Neural progenitor cell (in vitro differentiated cells): ENCODE measurements around the gene HS6ST3. TPM values are rescaled to one million over a fixed set of nuclear protein-coding genes. Genes with fewer than 3 reads are reported as not detected.
A peak's percentile ranks its signal among the peaks of the same experiment; 100 is the strongest.
"Not testable (repeated sequence)": the region's sequence is repeated elsewhere in the genome, so short reads cannot be mapped to it uniquely, and the experiment has no call there.

Experiments used
- DNase-seq: peaks from one replicate; pipeline ENCODE4 v3.0.0-alpha.2; 2016; ENCODE audit warnings: low spot score
- H2AFZ ChIP-seq: fragments of 200-600 bp; sonication (generic); replicated peaks from 2 replicates; pipeline ENCODE4 v1.6.1; 2016; ENCODE audit warnings: antibody characterized with exemption
- H3F3A ChIP-seq: fragments of 200-600 bp; sonication (generic); 2 replicates; pipeline ENCODE4 v1.6.1; 2016; ENCODE audit warnings: antibody characterized with exemption, low read depth
- H3K27ac ChIP-seq: fragments of 200-600 bp; sonication (generic); 2 replicates; pipeline ENCODE4 v1.5.1; 2016; ENCODE audit warnings: mild to moderate bottlenecking
- H3K27me3 ChIP-seq: fragments of 200-600 bp; sonication (generic); 2 replicates; pipeline ENCODE4 v1.6.1; 2016; ENCODE audit warnings: mild to moderate bottlenecking, moderate library complexity
- H3K36me3 ChIP-seq: fragments of 200-600 bp; sonication (generic); 2 replicates; pipeline ENCODE4 v1.5.1; 2016
- H3K4me1 ChIP-seq: fragments of 200-600 bp; sonication (generic); 2 replicates; pipeline ENCODE4 v1.6.1; 2016; ENCODE audit warnings: mixed run types
- H3K4me2 ChIP-seq: fragments of 200-600 bp; sonication (generic); 2 replicates; pipeline ENCODE4 v1.6.1; 2016
- H3K4me3 ChIP-seq: fragments of 200-600 bp; sonication (generic); 2 replicates; pipeline ENCODE4 v1.5.1; 2016
- H3K79me2 ChIP-seq: fragments of 200-600 bp; sonication (generic); 2 replicates; pipeline ENCODE4 v1.6.1; 2016; ENCODE audit warnings: low read depth
- H3K9ac ChIP-seq: fragments of 200-600 bp; sonication (generic); 2 replicates; pipeline ENCODE4 v1.6.1; 2016
- H3K9me3 ChIP-seq: fragments of 200-600 bp; sonication (generic); 2 replicates; pipeline ENCODE4 v1.5.1; 2016; ENCODE audit warnings: low read depth
- H4K20me1 ChIP-seq: fragments of 200-600 bp; sonication (generic); 2 replicates; pipeline ENCODE4 v1.6.1; 2016; ENCODE audit warnings: low read depth
- H3K27ac Mint-ChIP-seq: 3 replicates; pipeline ENCODE4 v1.8.0; 2021; ENCODE audit warnings: mixed read lengths
- H3K27me3 Mint-ChIP-seq: 2 replicates; pipeline ENCODE4 v1.8.0; 2022; ENCODE audit warnings: low read depth, mild to moderate bottlenecking, inconsistent platforms, moderate library complexity, mixed read lengths; ENCODE audit not compliant: insufficient read depth
- H3K36me3 Mint-ChIP-seq: 3 replicates; pipeline ENCODE4 v1.8.0; 2021; ENCODE audit warnings: mixed read lengths
- H3K4me1 Mint-ChIP-seq: 3 replicates; pipeline ENCODE4 v1.8.0; 2021; ENCODE audit warnings: mixed read lengths
- H3K4me3 Mint-ChIP-seq: 3 replicates; pipeline ENCODE4 v1.8.0; 2021; ENCODE audit warnings: mild to moderate bottlenecking, moderate library complexity, mixed read lengths
- H3K9me3 Mint-ChIP-seq: 3 replicates; pipeline ENCODE4 v1.8.0; 2020; ENCODE audit warnings: mixed read lengths
- CTCF ChIP-seq: fragments of 200-600 bp; sonication (generic); IDR thresholded peaks from 2 replicates; pipeline ENCODE4 v1.5.1; 2017; ENCODE audit warnings: antibody characterized with exemption, mild to moderate bottlenecking
- EZH2 ChIP-seq: fragments of 200-600 bp; sonication (generic); IDR thresholded peaks from 2 replicates; pipeline ENCODE4 v1.6.1; 2017; ENCODE audit warnings: antibody characterized with exemption, mild to moderate bottlenecking, moderate library complexity
- EZH2phosphoT487 ChIP-seq: fragments of 200-600 bp; sonication (generic); IDR thresholded peaks from 2 replicates; pipeline ENCODE4 v1.6.1; 2017; ENCODE audit warnings: antibody characterized with exemption
- total RNA-seq: library from RNA; depleted of rRNA; stranded (reverse); fragments of >200 nt; gene quantifications from 2 replicates; pipeline ENCODE4 v1.2.3, GENCODE V29; 2015; ENCODE audit warnings: low replicate concordance

Gene HS6ST3
- total RNA-seq, 1 donor from 2014 or later, result 0.39 TPM

GRCh38 chr13:96112936-96113335, 23.0 kb downstream of the HS6ST3 start:
- Histone ChIP-seq H3K27me3 (no peaks in the 10 kb centered on the region), H2AFZ (no peak overlapping the region), H3K36me3 (no peaks in the 10 kb centered on the region), H4K20me1 (no peaks in the 10 kb centered on the region), H3K79me2 (no peaks in the 10 kb centered on the region), H3K27ac (no peak overlapping the region), H3K4me3 (no peak overlapping the region), H3K4me2 (no peak overlapping the region), H3K9me3 (no peaks in the 10 kb centered on the region), H3F3A (no peaks in the 10 kb centered on the region), H3K4me1 (no peaks in the 10 kb centered on the region), H3K9ac (no peak overlapping the region)
- Mint-ChIP-seq H3K27me3 (no peaks in the 10 kb centered on the region), H3K36me3 (no peaks in the 10 kb centered on the region), H3K27ac (no peak overlapping the region), H3K9me3 (peaks cover 16% of the 10 kb centered on the region), H3K4me3 (no peak overlapping the region), H3K4me1 (no peaks in the 10 kb centered on the region)
- no peak for TF ChIP-seq EZH2
- no peak for TF ChIP-seq EZH2phosphoT487
- no peak for TF ChIP-seq CTCF
- DNase-seq, result no peak

- not testable (repeated sequence) for H3K4me1 Mint-ChIP-seq, H3K4me3 Mint-ChIP-seq, H3K27me3 Mint-ChIP-seq, H3F3A ChIP-seq, H3K4me1 ChIP-seq, H3K9me3 ChIP-seq, H3K79me2 ChIP-seq, H3K27me3 ChIP-seq, H3K36me3 ChIP-seq, H3K36me3 Mint-ChIP-seq, H3K27ac ChIP-seq, H3K27ac Mint-ChIP-seq, H3K9ac ChIP-seq, H3K4me3 ChIP-seq, DNase-seq, H4K20me1 ChIP-seq, H2AFZ ChIP-seq, H3K9me3 Mint-ChIP-seq, H3K4me2 ChIP-seq
Measured at GRCh38 chr13:96115368-96115767, 25.5 kb downstream of the HS6ST3 start.

- Histone ChIP-seq H3K9me3 (no peaks in the 10 kb centered on the region), H3K36me3 (no peaks in the 10 kb centered on the region), H3F3A (no peaks in the 10 kb centered on the region), H3K27ac (no peak overlapping the region), H2AFZ (peak overlapping the region; percentile 42), H3K79me2 (no peaks in the 10 kb centered on the region), H3K4me3 (no peak overlapping the region), H4K20me1 (no peaks in the 10 kb centered on the region), H3K4me2 (no peak overlapping the region), H3K27me3 (no peaks in the 10 kb centered on the region), H3K9ac (no peak overlapping the region), H3K4me1 (no peaks in the 10 kb centered on the region)
- no peaks in the 10 kb centered on the region for H3K27me3 Mint-ChIP-seq
- no peak overlapping the region for H3K4me3 Mint-ChIP-seq
- DNase-seq, result no peak
- no peaks in the 10 kb centered on the region for H3K9me3 Mint-ChIP-seq
- TF ChIP-seq CTCF (no peak), EZH2 (no peak), EZH2phosphoT487 (no peak)
- H3K4me1 Mint-ChIP-seq, result no peaks in the 10 kb centered on the region
- H3K36me3 Mint-ChIP-seq, result no peaks in the 10 kb centered on the region
- H3K27ac Mint-ChIP-seq, result no peak overlapping the region
Measured at GRCh38 chr13:96119921-96120320, 30.0 kb downstream of the HS6ST3 start.

GRCh38 chr13:96130818-96131340, 41.0 kb downstream of the HS6ST3 start:
- no peak overlapping the region for H3K4me3 ChIP-seq
- no peak overlapping the region for H3K4me2 ChIP-seq
- H3K27me3 ChIP-seq, result no peaks in the 10 kb centered on the region
- H3K79me2 ChIP-seq, result no peaks in the 10 kb centered on the region
- H3F3A ChIP-seq, result no peaks in the 10 kb centered on the region
- H3K27me3 Mint-ChIP-seq, result peaks cover 2% of the 10 kb centered on the region
- no peak overlapping the region for H3K27ac Mint-ChIP-seq
- H3K27ac ChIP-seq, result no peak overlapping the region
- H2AFZ ChIP-seq, result peak overlapping the region; percentile 86
- no peak overlapping the region for H3K4me3 Mint-ChIP-seq
- H3K9me3 Mint-ChIP-seq, result no peaks in the 10 kb centered on the region
- H3K36me3 ChIP-seq, result no peaks in the 10 kb centered on the region
- DNase-seq, result peak; percentile 27
- H3K9me3 ChIP-seq, result no peaks in the 10 kb centered on the region
- no peaks in the 10 kb centered on the region for H3K36me3 Mint-ChIP-seq
- TF ChIP-seq EZH2phosphoT487 (no peak), EZH2 (no peak), CTCF (no peak)
- no peak overlapping the region for H3K9ac ChIP-seq
- peaks cover 4% of the 10 kb centered on the region for H3K4me1 Mint-ChIP-seq
- H4K20me1 ChIP-seq, result no peaks in the 10 kb centered on the region
- H3K4me1 ChIP-seq, result peaks cover 5% of the 10 kb centered on the region
